Measurements from ENCODE around the gene DCTN3. TPM values are rescaled to one million over a fixed set of nuclear protein-coding genes. Genes with fewer than 3 reads are reported as not detected.

DCTN3 gene
- total RNA-seq, 1 donor from 2014 or later = 31.7 TPM

GRCh38 chr9:34573599-34574325 lies 46.5 kb downstream of the DCTN3 start:
- H3K27ac ChIP-seq = no peak overlapping the region
- H3K9me3 ChIP-seq = no peaks in the 10 kb centered on the region
- intact Hi-C loops (cut with DNase I) = no loop called here
- H3K4me1 ChIP-seq = peaks cover 0 to 5% of the 10 kb centered on the region in 2 donors
- DNase-seq (ENCODE audit: low spot score in 2 of 2) = no peak
- H3K4me3 ChIP-seq = no peak overlapping the region
- H3K36me3 ChIP-seq = no peaks in the 10 kb centered on the region
- H3K27me3 ChIP-seq = peaks cover 3% of the 10 kb centered on the region
- TF ChIP-seq CTCF (IDR thresholded peaks at IDR 0.05) = no peak

- Histone ChIP-seq H3K27ac (no peak overlapping the region), H3K4me1 (no peaks in the 10 kb centered on the region), H3K27me3 (peaks cover 2% of the 10 kb centered on the region), H3K4me3 (no peak overlapping the region), H3K9me3 (no peaks in the 10 kb centered on the region), H3K36me3 (no peaks in the 10 kb centered on the region)
- no peak for TF ChIP-seq CTCF (IDR thresholded peaks at IDR 0.05)
- intact Hi-C loops (cut with DNase I) = no loop called here
- no peak for DNase-seq (ENCODE audit: low spot score in 2 of 2)
Measured at GRCh38 chr9:34572628-34573027, 47.7 kb downstream of the DCTN3 start.

GRCh38 chr9:34572092-34572491 lies 48.2 kb downstream of the DCTN3 start:
- TF ChIP-seq CTCF (IDR thresholded peaks at IDR 0.05) = no peak
- no peak overlapping the region for H3K4me3 ChIP-seq
- H3K36me3 ChIP-seq = no peaks in the 10 kb centered on the region
- no peaks in the 10 kb centered on the region for H3K4me1 ChIP-seq
- intact Hi-C loops (cut with DNase I) = no loop called here
- no peak overlapping the region for H3K27ac ChIP-seq
- DNase-seq (ENCODE audit: low spot score in 2 of 2) = no peak
- H3K9me3 ChIP-seq = no peaks in the 10 kb centered on the region
- H3K27me3 ChIP-seq = no peaks in the 10 kb centered on the region

- H3K4me3 ChIP-seq = no peak overlapping the region
- no peaks in the 10 kb centered on the region for H3K4me1 ChIP-seq
- no peaks in the 10 kb centered on the region for H3K27me3 ChIP-seq
- no peaks in the 10 kb centered on the region for H3K9me3 ChIP-seq
- no peak for DNase-seq (ENCODE audit: low spot score in 2 of 2)
- no peaks in the 10 kb centered on the region for H3K36me3 ChIP-seq
- intact Hi-C loops (cut with DNase I) = no loop called here
- no peak for TF ChIP-seq CTCF (IDR thresholded peaks at IDR 0.05)
- H3K27ac ChIP-seq = no peak overlapping the region
Measured at GRCh38 chr9:34571481-34571810, 48.8 kb downstream of the DCTN3 start.

GRCh38 chr9:34570809-34571480 lies 49.4 kb downstream of the DCTN3 start:
- intact Hi-C loops (cut with DNase I) = no loop called here
- Histone ChIP-seq H3K4me1 (no peaks in the 10 kb centered on the region), H3K36me3 (no peaks in the 10 kb centered on the region), H3K27ac (no peak overlapping the region), H3K4me3 (no peak overlapping the region), H3K27me3 (no peaks in the 10 kb centered on the region), H3K9me3 (no peaks in the 10 kb centered on the region)
- no peak for DNase-seq (ENCODE audit: low spot score in 2 of 2)
- no peak for TF ChIP-seq CTCF (IDR thresholded peaks at IDR 0.05)

Data from ascending aorta (tissue), 2 donors.